K562 (cell line): ENCODE data around the gene PLGRKT.

Experiments
- POLR2AphosphoS5 ChIP-seq: IDR thresholded peaks from 2 replicates; pipeline ENCODE4 v1.6.1; 2011; ENCODE audit warnings: mild to moderate bottlenecking, low read depth, low read length, moderate library complexity; ENCODE audit not compliant: control insufficient read depth, insufficient read depth
- TCF7L2 ChIP-seq: fragments of 150-350 bp; IDR thresholded peaks from 2 replicates; pipeline ENCODE4 v1.6.1; 2016; ENCODE audit warnings: low read depth, mild to moderate bottlenecking, low read length, moderate library complexity

DNA sequence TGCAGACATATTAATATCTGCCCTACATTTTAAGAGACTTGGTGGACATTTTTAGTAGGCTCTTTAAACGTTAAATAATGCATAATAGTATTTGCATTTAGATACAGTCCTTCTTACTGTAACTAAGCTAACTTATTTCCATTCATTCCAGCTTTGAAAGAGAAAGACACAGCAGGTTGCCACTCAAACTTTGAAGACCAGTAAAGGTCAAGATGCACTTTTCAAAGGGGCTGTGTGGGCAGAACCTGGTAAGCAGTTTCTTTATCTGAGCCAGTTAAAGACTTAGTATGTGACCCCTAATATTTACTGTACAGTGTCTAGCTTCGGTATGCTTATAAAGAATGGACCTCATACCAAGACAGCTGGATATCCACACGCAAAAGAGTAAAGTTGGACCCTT lies 20.8 kb downstream of the PLGRKT start:
- TF ChIP-seq POLR2AphosphoS5 = no peak
- TF ChIP-seq TCF7L2 = no peak
